GM08714 (cell line): ENCODE results near the gene DNAJC9.

Experiments
- H3K4me3 ChIP-seq: fragments of 200-500 bp; sonication (Bioruptor generic); 2 replicates; pipeline ENCODE4 v1.5.1; 2014; ENCODE audit warnings: mild to moderate bottlenecking, low read length, inconsistent platforms
- ZNF274 ChIP-seq: IDR thresholded peaks from 2 replicates; pipeline ENCODE4 v1.6.1; 2012; ENCODE audit warnings: mild to moderate bottlenecking, low read depth, low read length

DNAJC9 gene

DNA sequence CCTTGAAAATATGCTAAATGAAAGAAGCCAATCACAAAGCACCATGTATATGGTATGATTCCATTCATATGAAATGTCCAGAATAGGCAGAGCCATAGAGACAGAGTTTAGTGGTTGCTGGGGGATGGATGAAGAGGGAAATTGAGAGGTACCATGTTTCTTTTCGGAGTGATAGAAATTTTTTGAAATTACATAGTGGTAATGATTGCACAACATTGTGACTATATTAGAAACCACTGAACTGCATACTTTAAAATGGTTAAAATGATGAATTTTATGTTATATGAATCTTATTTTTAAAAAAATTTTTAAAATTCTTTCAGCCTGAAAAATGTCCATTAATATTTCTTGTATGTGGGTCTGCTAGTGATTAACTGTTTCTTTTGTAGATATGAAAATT is 26.1 kb downstream of the DNAJC9 start:
- no peak overlapping the region for H3K4me3 ChIP-seq
- no peak for TF ChIP-seq ZNF274

GRCh38 chr10:73219384-73219783 is 27.7 kb downstream of the DNAJC9 start:
- no peak overlapping the region for H3K4me3 ChIP-seq
- no peak for TF ChIP-seq ZNF274

GRCh38 chr10:73218431-73219191 is 28.4 kb downstream of the DNAJC9 start:
- H3K4me3 ChIP-seq = no peak overlapping the region
- TF ChIP-seq ZNF274 = no peak

DNA sequence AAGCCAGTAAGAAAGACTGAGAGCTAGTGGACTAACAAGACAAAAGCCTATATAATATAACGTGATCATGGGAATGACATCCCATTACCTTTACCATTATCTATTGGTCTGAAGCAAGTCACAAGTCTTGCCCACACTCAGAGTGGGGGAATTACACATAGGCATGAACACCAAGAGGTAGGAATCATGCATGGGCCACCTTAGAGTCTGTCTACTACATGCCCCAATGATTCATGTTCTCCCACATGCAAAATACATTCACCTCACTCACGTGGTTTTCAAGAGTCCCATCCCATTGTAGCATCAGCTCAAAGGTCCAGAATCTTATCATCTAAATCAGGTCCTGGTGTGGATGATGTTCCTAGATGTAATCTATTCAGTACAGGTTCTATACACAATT is 29.4 kb downstream of the DNAJC9 start:
- TF ChIP-seq ZNF274 = no peak
- H3K4me3 ChIP-seq = no peak overlapping the region

DNA sequence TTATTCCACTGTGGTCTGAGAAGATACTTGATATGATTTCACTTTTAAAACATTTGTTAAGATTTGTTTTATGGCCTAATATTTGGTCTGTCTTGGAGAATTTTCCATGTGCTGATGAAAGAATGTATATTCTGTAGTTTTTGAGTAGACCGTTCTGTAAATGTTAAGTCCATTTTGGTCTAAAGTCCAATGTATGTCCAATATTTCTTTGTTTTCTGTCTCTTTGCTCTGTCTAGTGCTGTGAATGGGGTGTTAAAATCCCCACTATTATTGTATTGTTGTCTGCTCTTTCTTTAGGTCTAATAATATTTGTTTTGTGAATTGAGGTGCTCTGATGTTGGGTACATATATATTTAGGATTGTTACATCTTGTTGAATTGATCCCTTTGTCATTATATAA is 31.3 kb downstream of the DNAJC9 start:
- no peak overlapping the region for H3K4me3 ChIP-seq
- TF ChIP-seq ZNF274 = no peak

DNA sequence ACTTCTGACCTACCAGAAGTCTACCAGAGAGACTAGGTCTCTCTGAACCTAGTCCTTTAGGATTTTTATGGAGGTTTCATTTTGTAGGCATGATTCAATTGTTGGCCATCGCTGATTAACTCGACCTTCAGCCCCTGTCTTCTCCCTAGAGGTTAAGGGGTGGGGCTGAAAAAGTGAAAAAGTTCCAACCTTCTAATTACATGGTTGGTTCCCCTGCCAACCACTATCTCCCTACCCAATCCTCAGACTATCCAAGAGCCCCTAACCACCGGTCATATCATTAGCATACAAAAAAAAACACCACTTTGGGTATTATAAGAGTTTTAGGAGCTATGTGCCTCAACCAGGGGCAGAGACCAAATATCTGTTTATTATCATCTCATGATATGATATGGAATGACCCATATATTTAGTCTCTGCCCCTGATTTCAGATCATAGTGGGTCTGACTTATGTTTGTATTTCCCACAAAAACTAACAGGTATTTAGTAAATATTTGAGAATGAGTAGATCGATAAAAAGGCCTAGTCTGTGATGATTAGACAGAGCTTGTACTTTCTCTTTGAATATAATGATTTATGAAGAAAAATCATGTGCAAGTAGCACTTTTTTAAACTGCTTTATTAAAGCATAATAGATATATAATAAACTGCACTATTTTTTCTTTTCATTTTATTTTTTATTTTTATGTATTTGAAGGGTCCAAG is 35.8 kb downstream of the DNAJC9 start:
- no peak for TF ChIP-seq ZNF274
- no peak overlapping the region for H3K4me3 ChIP-seq

DNA sequence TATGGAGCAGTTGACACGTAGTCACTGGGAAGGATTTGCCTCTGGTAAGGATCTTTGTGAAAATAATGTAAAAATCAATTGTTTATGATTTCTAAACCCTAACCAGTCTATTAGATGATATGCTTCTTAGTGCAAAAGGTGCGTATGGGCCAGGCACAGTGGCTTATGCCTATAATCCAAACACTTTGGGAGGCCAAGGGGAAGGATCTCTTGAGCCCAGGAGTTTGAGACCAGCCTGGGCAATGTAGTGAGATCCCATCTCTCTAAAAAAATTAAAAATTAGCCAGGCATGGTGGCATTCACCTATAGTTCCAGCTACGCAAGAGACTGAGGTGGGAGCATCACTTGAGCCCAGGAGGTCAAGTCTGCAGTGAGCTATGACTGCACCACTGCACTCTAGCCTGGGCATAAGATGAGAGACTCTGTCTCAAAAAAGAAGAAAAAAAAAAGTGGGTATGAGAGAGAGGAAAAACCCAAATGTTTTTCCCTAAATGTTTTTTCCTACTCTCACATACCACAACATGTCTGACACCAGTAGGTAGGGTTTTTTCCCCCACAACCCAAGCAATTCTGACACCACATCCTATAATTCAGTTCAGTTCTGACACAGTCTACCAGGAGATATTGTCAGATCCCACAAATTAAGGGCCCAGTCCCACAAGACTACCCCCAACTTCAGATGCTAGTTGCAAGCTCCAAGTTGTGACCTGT is 36.5 kb downstream of the DNAJC9 start:
- no peak for TF ChIP-seq ZNF274
- H3K4me3 ChIP-seq = no peak overlapping the region

GRCh38 chr10:73209705-73210104 is 37.4 kb downstream of the DNAJC9 start:
- no peak for TF ChIP-seq ZNF274
- H3K4me3 ChIP-seq = no peak overlapping the region

DNA sequence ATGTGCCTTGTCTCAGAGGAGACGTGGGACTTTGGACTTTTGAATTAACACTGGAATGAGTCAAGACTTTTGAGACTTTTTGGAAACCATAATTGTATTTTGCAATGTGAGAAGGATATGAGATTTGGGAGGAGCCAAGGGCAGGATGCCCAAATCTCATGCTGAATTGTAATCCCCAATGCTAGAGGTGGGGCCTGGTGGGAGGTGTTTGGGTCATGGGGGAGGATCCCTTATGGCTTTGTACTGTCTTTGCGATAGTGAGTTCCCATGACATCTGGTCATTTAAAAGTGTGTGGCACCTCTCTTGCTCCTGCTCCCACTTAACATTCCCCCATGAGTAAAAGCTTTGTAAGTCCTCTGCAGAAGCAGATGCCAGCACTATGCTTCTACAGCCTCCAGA is 39.2 kb downstream of the DNAJC9 start:
- no peak for TF ChIP-seq ZNF274
- H3K4me3 ChIP-seq = no peak overlapping the region

DNA sequence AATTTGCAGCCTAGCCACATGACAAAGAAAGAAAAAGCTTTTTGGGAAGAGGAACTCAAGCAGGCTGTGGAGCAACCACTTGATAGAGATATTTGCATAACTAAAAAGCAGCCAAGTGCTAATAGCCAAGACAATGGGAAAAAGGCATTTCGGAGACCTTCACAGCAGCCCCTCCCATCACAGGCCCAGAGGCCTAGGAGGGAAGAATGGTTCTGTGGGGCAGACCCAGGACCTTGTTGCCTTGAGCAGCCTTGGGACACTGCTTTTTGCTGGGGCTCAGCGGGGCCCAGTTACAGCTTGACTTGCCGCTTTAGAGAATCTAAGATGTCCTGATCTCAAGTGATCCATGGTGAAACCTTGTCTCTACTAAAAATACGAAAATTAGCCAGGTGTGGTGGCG is 40.7 kb downstream of the DNAJC9 start:
- no peak for TF ChIP-seq ZNF274
- no peak overlapping the region for H3K4me3 ChIP-seq

DNA sequence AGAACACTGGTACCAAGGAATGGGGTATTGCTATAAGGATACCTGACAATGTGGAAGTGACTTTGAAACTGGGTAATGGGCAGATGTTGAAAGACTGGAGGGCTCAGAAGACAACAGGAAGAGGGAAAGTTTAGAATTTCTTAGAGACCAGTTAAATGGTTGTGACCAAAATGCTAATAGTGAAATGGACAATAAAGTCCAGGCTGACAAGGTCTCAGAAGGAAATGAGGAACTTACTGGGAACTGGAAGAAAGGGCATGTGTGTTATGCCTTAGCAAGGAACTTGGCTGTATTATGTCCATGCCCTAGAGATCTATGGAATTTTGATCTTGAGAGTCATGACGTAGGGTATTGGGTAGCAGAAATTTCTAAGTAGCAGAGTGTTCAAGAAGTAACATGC is 41.2 kb downstream of the DNAJC9 start:
- TF ChIP-seq ZNF274 = no peak
- no peak overlapping the region for H3K4me3 ChIP-seq

DNA sequence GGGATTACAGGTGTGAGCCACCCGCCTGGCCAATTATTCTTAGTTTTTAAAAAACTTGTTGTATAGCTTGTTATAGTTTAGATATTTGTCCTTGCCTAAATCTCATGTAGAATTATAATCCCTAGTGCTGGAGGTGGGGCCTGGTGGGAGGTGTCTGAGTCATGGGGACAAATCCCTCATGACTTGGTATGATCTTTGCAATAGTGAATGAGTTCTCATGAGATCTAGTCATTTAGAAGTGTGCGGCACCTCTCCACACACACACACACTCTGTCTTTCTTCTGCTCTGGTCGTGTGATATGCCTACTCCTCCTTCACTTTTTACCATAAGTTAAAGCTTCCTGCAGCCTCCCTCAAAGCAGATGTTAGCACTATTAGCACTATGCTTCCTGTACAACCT is 42.0 kb downstream of the DNAJC9 start:
- no peak for TF ChIP-seq ZNF274
- H3K4me3 ChIP-seq = no peak overlapping the region
